K562 (cell line): ENCODE results near the gene HSPA1B. TPM values are rescaled to one million over a fixed set of nuclear protein-coding genes. Genes with fewer than 3 reads are reported as not detected.

ENCODE experiments used
- ATF2 ChIP-seq: sonication (generic); formaldehyde crosslinking; IDR thresholded peaks from 2 replicates; pipeline ENCODE4 v1.8.1; 2022; ENCODE audit warnings: missing genetic modification reagents
- EWSR1 ChIP-seq: fragments of 450-650 bp; IDR thresholded peaks from 2 replicates; pipeline ENCODE4 v1.6.1; 2018; ENCODE audit warnings: borderline replicate concordance, mild to moderate bottlenecking, low read depth, moderate library complexity; ENCODE audit not compliant: partially characterized antibody
- HDAC3 ChIP-seq: fragments of 450-650 bp; IDR thresholded peaks from 2 replicates; pipeline ENCODE4 v1.6.1; 2018; ENCODE audit warnings: borderline replicate concordance, mild to moderate bottlenecking, moderate library complexity; ENCODE audit not compliant: partially characterized antibody
- HEY1 ChIP-seq: fragments of 250-450 bp; sonication (Bioruptor Pico); IDR thresholded peaks from 2 replicates; pipeline ENCODE4 v1.5.0; 2020; ENCODE audit warnings: mild to moderate bottlenecking, moderate library complexity, borderline replicate concordance
- ILF3 ChIP-seq: fragments of 450-650 bp; IDR thresholded peaks from 2 replicates; pipeline ENCODE4 v1.6.1; 2018; ENCODE audit warnings: antibody characterized with exemption, mild to moderate bottlenecking, moderate library complexity, borderline replicate concordance
- KLF10 ChIP-seq: fragments of 250-450 bp; sonication (Bioruptor Pico); IDR thresholded peaks from 2 replicates; pipeline ENCODE4 v1.6.1; 2021; ENCODE audit warnings: matching md5 sums
- MLX ChIP-seq, 2 experiments: fragments of 450-650 bp in 1 of 2; sonication (generic) in 1 of 2; formaldehyde crosslinking; conservative IDR thresholded peaks; 2 replicates each; pipeline versions ENCODE4 v1.4.0 to v1.8.1; 2020 to 2022; ENCODE audit warnings: mild to moderate bottlenecking in 1 of 2, missing genetic modification reagents in 1 of 2
- NFE2L1 ChIP-seq: fragments of 450-650 bp; IDR thresholded peaks from 2 replicates; pipeline ENCODE4 v1.6.1; 2016; ENCODE audit warnings: missing genetic modification characterization, low read depth, mild to moderate bottlenecking, missing compliant biosample characterization, moderate library complexity, borderline replicate concordance
- SAP30 ChIP-seq: fragments of 200-600 bp; sonication (generic); IDR thresholded peaks from 2 replicates; pipeline ENCODE4 v1.6.1; 2012; ENCODE audit warnings: borderline replicate concordance, low read depth, mild to moderate bottlenecking, moderate library complexity, low read length, control low read depth, inconsistent platforms; ENCODE audit not compliant: insufficient read depth, poor library complexity, severe bottlenecking
- SP2 ChIP-seq: IDR thresholded peaks from 2 replicates; pipeline ENCODE4 v1.6.1; 2011; ENCODE audit warnings: mild to moderate bottlenecking, low read depth, low read length, moderate library complexity; ENCODE audit not compliant: poor library complexity, severe bottlenecking; ENCODE audit errors: extremely low read depth
- TFAP4 ChIP-seq: sonication (generic); formaldehyde crosslinking; IDR thresholded peaks from 2 replicates; pipeline ENCODE4 v1.8.0; 2022; ENCODE audit warnings: missing genetic modification reagents, mild to moderate bottlenecking, moderate library complexity, borderline replicate concordance
- ZNF347 ChIP-seq: fragments of 450-650 bp; formaldehyde crosslinking; IDR thresholded peaks from 2 replicates; pipeline ENCODE4 v1.4.0; 2020; ENCODE audit warnings: low read depth, mild to moderate bottlenecking, moderate library complexity
- ZNF408 ChIP-seq: fragments of 250-450 bp; sonication (Bioruptor Pico); IDR thresholded peaks from 2 replicates; pipeline ENCODE4 v1.4.0; 2020; ENCODE audit warnings: low read depth, mild to moderate bottlenecking, moderate library complexity
- ZNF445 ChIP-seq: fragments of 250-450 bp; sonication (Bioruptor Pico); IDR thresholded peaks from 2 replicates; pipeline ENCODE4 v1.4.0; 2020; ENCODE audit warnings: low read depth, mild to moderate bottlenecking, moderate library complexity
- ZNF586 ChIP-seq: fragments of 450-650 bp; formaldehyde crosslinking; conservative IDR thresholded peaks from 2 replicates; pipeline ENCODE4 v1.4.0; 2020; ENCODE audit warnings: mild to moderate bottlenecking, moderate library complexity
- ZNF609 ChIP-seq: sonication (generic); formaldehyde crosslinking; IDR thresholded peaks from 2 replicates; pipeline ENCODE4 v1.8.1; 2023; ENCODE audit warnings: missing genetic modification reagents, mild to moderate bottlenecking, borderline replicate concordance
- ZNF668 ChIP-seq: fragments of 250-450 bp; sonication (Bioruptor Pico); IDR thresholded peaks from 2 replicates; pipeline ENCODE4 v1.8.0; 2022; ENCODE audit warnings: mild to moderate bottlenecking, inconsistent platforms
- ZNF75A ChIP-seq: fragments of 450-650 bp; formaldehyde crosslinking; IDR thresholded peaks from 2 replicates; pipeline ENCODE4 v1.4.0; 2020; ENCODE audit warnings: mild to moderate bottlenecking
- polyA plus RNA-seq, 8 experiments: library from polyadenylated mRNA; depleted of rRNA in 4 of 8; stranded (reverse) in 5 of 8; unstranded in 3 of 8; fragments of >200 nt; fragmentation: Nextera tagmentation in 2 of 8; fragmentation: Illumina TruSeq in 1 of 8; extraction: Ambion mirVana in 2 of 8; extraction: Trizol in 1 of 8; gene quantifications; 2 replicates each; pipeline versions ENCODE4 v1.2.1 to v1.2.3, GENCODE V29; 2011 to 2014; ENCODE audit warnings: inconsistent platforms in 1 of 8, missing spikeins in 1 of 8
- total RNA-seq, 7 experiments: library from RNA; depleted of rRNA in 6 of 7; stranded (reverse); fragments of >200 nt in 6 of 7; fragmentation: Illumina TruSeq in 2 of 7; extraction: Trizol in 2 of 7; gene quantifications; 2 replicates each; pipeline versions ENCODE4 v1.2.1 to v1.2.3, GENCODE V29; 2011 to 2021; ENCODE audit warnings: low replicate concordance in 1 of 7

Gene HSPA1B
- total and polyA plus RNA-seq, 9 of the 15 experiments (the other 6 are each of a cell fraction or from before 2014, with no cell fraction given): 0.27 to 227 (median 51.2) TPM

DNA sequence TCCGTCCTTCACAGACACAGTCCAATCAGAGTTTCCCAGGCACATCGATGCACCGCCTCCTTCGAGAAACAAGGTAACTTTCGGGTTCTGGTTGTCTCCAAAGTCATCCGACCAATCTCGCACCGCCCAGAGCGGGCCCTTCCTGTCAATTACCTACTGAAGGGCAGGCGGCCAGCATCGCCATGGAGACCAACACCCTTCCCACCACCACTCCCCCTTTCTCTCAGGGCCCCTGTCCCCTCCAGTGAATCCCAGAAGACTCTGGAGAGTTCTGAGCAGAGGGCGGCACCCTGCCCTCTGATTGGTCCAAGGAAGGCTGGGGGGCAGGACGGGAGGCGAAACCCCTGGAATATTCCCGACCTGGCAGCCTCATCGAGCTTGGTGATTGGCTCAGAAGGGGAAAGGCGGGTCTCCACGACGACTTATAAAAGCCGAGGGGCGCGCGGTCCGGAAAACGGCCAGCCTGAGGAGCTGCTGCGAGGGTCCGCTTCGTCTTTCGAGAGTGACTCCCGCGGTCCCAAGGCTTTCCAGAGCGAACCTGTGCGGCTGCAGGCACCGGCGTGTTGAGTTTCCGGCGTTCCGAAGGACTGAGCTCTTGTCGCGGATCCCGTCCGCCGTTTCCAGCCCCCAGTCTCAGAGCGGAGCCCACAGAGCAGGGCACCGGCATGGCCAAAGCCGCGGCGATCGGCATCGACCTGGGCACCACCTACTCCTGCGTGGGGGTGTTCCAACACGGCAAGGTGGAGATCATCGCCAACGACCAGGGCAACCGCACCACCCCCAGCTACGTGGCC lies at the start of gene HSPA1B (continued):
- TF ChIP-seq ATF2 (CRISPR knock-in tag) (no peak), SP2 (peak; percentile 50), ZNF668 (CRISPR knock-in tag) (no peak), KLF10 (no peak), EWSR1 (no peak), ZNF586 (CRISPR knock-in tag) (0 out of 2 replicates have a peak, but pooled peaks have one; percentile 55), ZNF347 (CRISPR knock-in tag) (peak; percentile 84; the same call in 1 of the 2 replicates), MLX (CRISPR knock-in tag; conservative IDR thresholded peaks at IDR 0.05) (peak; percentile 52 to 95; a peak in 1 of 4 replicates), ZNF408 (CRISPR knock-in tag) (peak; percentile 63; the same call in 1 of the 2 replicates), SAP30 (peak; percentile 90), ILF3 (no peak), ZNF75A (CRISPR knock-in tag) (peak; percentile 57; the same call in 1 of the 2 replicates), HEY1 (peak; percentile 95), TFAP4 (peak; percentile 81), ZNF445 (CRISPR knock-in tag) (no peak), ZNF609 (CRISPR knock-in tag) (no peak; the same call in 1 of the 2 replicates), HDAC3 (no peak), NFE2L1 (tag) (no peak)
